Dedifferentiated amniotic fluid mesenchymal stem cell (primary cell): ENCODE results near the gene SEPTIN11.
A peak's percentile ranks its signal among the peaks of the same experiment; 100 is the strongest.

ENCODE experiments used
- DNase-seq: peaks from one replicate; pipeline ENCODE4 v3.0.0-alpha.2; 2016; ENCODE audit errors: extremely low spot score

The SEPTIN11 gene

GRCh38 chr4:76949276-76950051 lies at the start of gene SEPTIN11:
Gene SEPTIN11, plus strand, starts transcription at chr4:76949752. Its CDS starts 152 bp downstream, at chr4:76949904.
- peak; percentile 89 for DNase-seq

GRCh38 chr4:76902233-76902890 lies 47.2 kb upstream of the SEPTIN11 start:
- DNase-seq = no peak

- no peak for DNase-seq
Observed at GRCh38 chr4:76904646-76905190, 44.8 kb upstream of the SEPTIN11 start.

GRCh38 chr4:76905521-76905920 lies 44.0 kb upstream of the SEPTIN11 start:
- peak; percentile 68 for DNase-seq

- DNase-seq = no peak
Observed at GRCh38 chr4:76909711-76910110, 39.8 kb upstream of the SEPTIN11 start.

- DNase-seq = no peak
Observed at GRCh38 chr4:76920715-76921114, 28.8 kb upstream of the SEPTIN11 start.

GRCh38 chr4:76923619-76924357 lies 25.8 kb upstream of the SEPTIN11 start:
- DNase-seq = no peak

GRCh38 chr4:76926841-76927240 lies 22.7 kb upstream of the SEPTIN11 start:
- no peak for DNase-seq

- no peak for DNase-seq
Observed at GRCh38 chr4:76930685-76931084, 18.9 kb upstream of the SEPTIN11 start.

GRCh38 chr4:76931087-76931486 lies 18.5 kb upstream of the SEPTIN11 start:
- no peak for DNase-seq

GRCh38 chr4:76931576-76932276 lies 17.8 kb upstream of the SEPTIN11 start:
- no peak for DNase-seq

- no peak for DNase-seq
Observed at GRCh38 chr4:76939184-76939583, 10.4 kb upstream of the SEPTIN11 start.

GRCh38 chr4:76943129-76943620 lies 6.4 kb upstream of the SEPTIN11 start:
- DNase-seq = no peak

GRCh38 chr4:76943790-76944189 lies 5.8 kb upstream of the SEPTIN11 start:
- no peak for DNase-seq

GRCh38 chr4:76947369-76947768 lies 2.2 kb upstream of the SEPTIN11 start:
- DNase-seq = no peak

GRCh38 chr4:76948443-76949275 lies 893 bp upstream of the SEPTIN11 start:
- DNase-seq = peak; percentile 70

GRCh38 chr4:76950052-76950955 lies 752 bp downstream of the SEPTIN11 start:
- DNase-seq = peak; percentile 39

GRCh38 chr4:76950956-76951671 lies 1.6 kb downstream of the SEPTIN11 start:
- no peak for DNase-seq

GRCh38 chr4:76951672-76952010 lies 2.1 kb downstream of the SEPTIN11 start:
- DNase-seq = peak; percentile 26
